GM23338 (cell line): ENCODE results near the gene GRID2. TPM values are rescaled to one million over a fixed set of nuclear protein-coding genes. Genes with fewer than 3 reads are reported as not detected.
A peak's percentile ranks its signal among the peaks of the same experiment; 100 is the strongest.

Experiments
- ATAC-seq: fragments of 200-7000 bp; cut with Tn5 transposase; 3 replicates; pipeline ENCODE4 v1.9.1; 2020
- DNase-seq: peaks from one replicate; pipeline ENCODE4 v3.0.0-alpha.2; 2015; ENCODE audit warnings: low spot score
- H2AFZ ChIP-seq: fragments of 200-600 bp; sonication (generic); 2 replicates; pipeline ENCODE4 v1.8.0; 2016; ENCODE audit warnings: antibody characterized with exemption, mild to moderate bottlenecking, moderate library complexity
- H3F3A ChIP-seq: fragments of 200-600 bp; sonication (generic); replicated peaks from 2 replicates; pipeline ENCODE4 v1.8.0; 2017; ENCODE audit warnings: antibody characterized with exemption, mixed run types, low read depth
- H3K27ac ChIP-seq: fragments of 200-600 bp; sonication (generic); 2 replicates; pipeline ENCODE4 v1.6.1; 2016; ENCODE audit warnings: low read depth
- H3K27me3 ChIP-seq: fragments of 200-600 bp; sonication (generic); 2 replicates; pipeline ENCODE4 v1.8.0; 2016; ENCODE audit warnings: mild to moderate bottlenecking, mixed run types, moderate library complexity; ENCODE audit not compliant: insufficient read depth
- H3K36me3 ChIP-seq: fragments of 200-600 bp; sonication (generic); 2 replicates; pipeline ENCODE4 v1.8.0; 2016; ENCODE audit warnings: mild to moderate bottlenecking; ENCODE audit not compliant: insufficient read depth
- H3K4me1 ChIP-seq: fragments of 200-600 bp; sonication (generic); 2 replicates; pipeline ENCODE4 v1.8.0; 2016; ENCODE audit warnings: mild to moderate bottlenecking, moderate library complexity; ENCODE audit not compliant: insufficient read depth
- H3K4me2 ChIP-seq: fragments of 200-600 bp; sonication (generic); 2 replicates; pipeline ENCODE4 v1.7.1; 2017; ENCODE audit warnings: mixed run types
- H3K4me3 ChIP-seq: fragments of 200-600 bp; sonication (generic); 2 replicates; pipeline ENCODE4 v1.6.1; 2016; ENCODE audit warnings: mixed run types
- H3K79me2 ChIP-seq: fragments of 200-600 bp; sonication (generic); replicated peaks from 2 replicates; pipeline ENCODE4 v1.8.0; 2017; ENCODE audit warnings: mild to moderate bottlenecking; ENCODE audit not compliant: insufficient read depth
- H3K9me2 ChIP-seq: fragments of 200-600 bp; sonication (generic); 2 replicates; pipeline ENCODE4 v1.8.0; 2017; ENCODE audit not compliant: insufficient read depth
- H4K20me1 ChIP-seq: fragments of 200-600 bp; sonication (generic); replicated peaks from 2 replicates; pipeline ENCODE4 v1.8.0; 2017; ENCODE audit warnings: mild to moderate bottlenecking; ENCODE audit not compliant: insufficient read depth
- H3K27ac Mint-ChIP-seq: 2 replicates; pipeline ENCODE4 v1.8.0; 2020; ENCODE audit warnings: inconsistent platforms, mild to moderate bottlenecking, moderate library complexity, mixed read lengths
- H3K27me3 Mint-ChIP-seq: 3 replicates; pipeline ENCODE4 v1.8.0; 2022; ENCODE audit warnings: low read depth, mild to moderate bottlenecking, moderate library complexity, mixed read lengths, inconsistent platforms; ENCODE audit not compliant: insufficient read depth, poor library complexity
- H3K36me3 Mint-ChIP-seq: 3 replicates; pipeline ENCODE4 v1.8.0; 2021; ENCODE audit warnings: low read depth, mild to moderate bottlenecking, inconsistent platforms, moderate library complexity, mixed read lengths
- H3K4me1 Mint-ChIP-seq: 3 replicates; pipeline ENCODE4 v1.8.0; 2020; ENCODE audit warnings: mild to moderate bottlenecking, inconsistent platforms, mixed read lengths
- H3K4me3 Mint-ChIP-seq: 3 replicates; pipeline ENCODE4 v1.8.0; 2021; ENCODE audit warnings: moderate library complexity, mild to moderate bottlenecking, inconsistent platforms, mixed read lengths
- H3K9me3 Mint-ChIP-seq: 3 replicates; pipeline ENCODE4 v1.8.0; 2020; ENCODE audit warnings: moderate library complexity, mild to moderate bottlenecking, inconsistent platforms, mixed read lengths
- CTCF ChIP-seq, 2 experiments: fragments of 200-600 bp in 1 of 2; sonication (generic) in 1 of 2; conservative IDR thresholded peaks; 2 replicates each; pipeline versions ENCODE4 v1.5.1 to v1.6.1; 2016 to 2017; ENCODE audit warnings: antibody characterized with exemption in 2 of 2, low read depth in 2 of 2, mild to moderate bottlenecking in 2 of 2, moderate library complexity in 1 of 2
- ETS1 ChIP-seq: IDR thresholded peaks from 2 replicates; pipeline ENCODE4 v1.6.1; 2016; ENCODE audit warnings: antibody characterized with exemption
- REST ChIP-seq: IDR thresholded peaks from one replicate; pipeline ENCODE4 v1.6.1; 2018; ENCODE audit warnings: antibody characterized with exemption; ENCODE audit not compliant: unreplicated experiment
- STAT1 ChIP-seq: IDR thresholded peaks from one replicate; pipeline ENCODE4 v1.6.1; 2016; ENCODE audit warnings: antibody characterized with exemption; ENCODE audit not compliant: unreplicated experiment
- ZNF114 ChIP-seq: fragments of 250-450 bp; sonication (Bioruptor Pico); IDR thresholded peaks from 2 replicates; pipeline ENCODE4 v1.5.0; 2020; ENCODE audit warnings: mild to moderate bottlenecking, moderate library complexity
- ZNF331 ChIP-seq: fragments of 250-450 bp; sonication (Bioruptor Pico); IDR thresholded peaks from 2 replicates; pipeline ENCODE4 v1.5.0; 2020; ENCODE audit warnings: low read depth, mild to moderate bottlenecking, moderate library complexity
- ZNF462 ChIP-seq: fragments of 250-450 bp; sonication (Bioruptor Pico); IDR thresholded peaks from 2 replicates; pipeline ENCODE4 v1.5.0; 2020; ENCODE audit warnings: mild to moderate bottlenecking, moderate library complexity
- polyA plus RNA-seq: library from polyadenylated mRNA; unstranded; fragments of >200 nt; fragmentation: Nextera tagmentation; extraction: Ambion mirVana; gene quantifications from 2 replicates; pipeline ENCODE4 v1.2.1, GENCODE V29; 2016
- total RNA-seq: library from RNA; depleted of rRNA; stranded (reverse); fragments of >200 nt; shearing (Covaris generic); gene quantifications from 2 replicates; pipeline ENCODE4 v1.2.3, GENCODE V29; 2014

GRID2 gene
- total and polyA plus RNA-seq, 2 experiments from 2014 or later, result 19.9 to 65.4 TPM

- Mint-ChIP-seq H3K9me3 (no peaks in the 10 kb centered on the region), H3K27me3 (no peaks in the 10 kb centered on the region), H3K27ac (no peak overlapping the region), H3K4me3 (no peak overlapping the region), H3K4me1 (no peaks in the 10 kb centered on the region), H3K36me3 (0 out of 3 replicates have a peak, but pooled peaks cover 3% of the 10 kb centered on the region)
- H3K27me3 ChIP-seq, result no peaks in the 10 kb centered on the region
- H3K4me3 ChIP-seq, result no peak overlapping the region
- ATAC-seq, result no peak
- no peaks in the 10 kb centered on the region for H4K20me1 ChIP-seq
- no peaks in the 10 kb centered on the region; the same call in 1 of the 2 replicates for H3K79me2 ChIP-seq
- peaks cover 5% of the 10 kb centered on the region; the same call in 1 of the 2 replicates for H3K4me1 ChIP-seq
- no peak overlapping the region for H2AFZ ChIP-seq
- peak overlapping the region; percentile 6; the same call in 1 of the 2 replicates for H3K27ac ChIP-seq
- H3K9me2 ChIP-seq, result no peaks in the 10 kb centered on the region
- H3K36me3 ChIP-seq, result no peaks in the 10 kb centered on the region
- DNase-seq, result no peak
- no peak for TF ChIP-seq ZNF331 (CRISPR knock-in tag)
- no peak for TF ChIP-seq CTCF (conservative IDR thresholded peaks at IDR 0.05; ENCODE audit: low read depth in 2 of 2)
- no peak for TF ChIP-seq ETS1
- TF ChIP-seq ZNF462, result no peak
- TF ChIP-seq STAT1, result no peak
- no peak for TF ChIP-seq ZNF114 (CRISPR knock-in tag)
- TF ChIP-seq REST, result no peak
- H3K4me2 ChIP-seq, result no peak overlapping the region
- H3F3A ChIP-seq, result no peaks in the 10 kb centered on the region
These were observed 35.9 kb downstream of the GRID2 start for GRCh38 chr4:92339676-92340075.
